KOPT-K1 (cell line): ENCODE data around the gene WRAP53.

ENCODE experiments used
- H3K27ac ChIP-seq: fragments of 200-600 bp; sonication (generic); 2 replicates; pipeline ENCODE4 v1.5.1; 2016; ENCODE audit warnings: antibody characterized with exemption, mild to moderate bottlenecking, low read depth, low read length; ENCODE audit not compliant: poor library complexity, severe bottlenecking
- H3K36me3 ChIP-seq: fragments of 200-600 bp; sonication (generic); 2 replicates; pipeline ENCODE4 v1.5.1; 2017; ENCODE audit warnings: antibody characterized with exemption, mild to moderate bottlenecking, low read length, moderate library complexity; ENCODE audit not compliant: insufficient read depth
- H3K9me3 ChIP-seq: fragments of 200-600 bp; sonication (generic); 2 replicates; pipeline ENCODE4 v1.5.1; 2017; ENCODE audit warnings: antibody characterized with exemption, low read length, mild to moderate bottlenecking; ENCODE audit not compliant: insufficient read depth, poor library complexity, severe bottlenecking

Gene WRAP53

GRCh38 chr17:7712111-7712771 lies 24.0 kb downstream of the WRAP53 start:
- Histone ChIP-seq H3K9me3 (no peaks in the 10 kb centered on the region), H3K27ac (no peak overlapping the region), H3K36me3 (no peaks in the 10 kb centered on the region)

DNA sequence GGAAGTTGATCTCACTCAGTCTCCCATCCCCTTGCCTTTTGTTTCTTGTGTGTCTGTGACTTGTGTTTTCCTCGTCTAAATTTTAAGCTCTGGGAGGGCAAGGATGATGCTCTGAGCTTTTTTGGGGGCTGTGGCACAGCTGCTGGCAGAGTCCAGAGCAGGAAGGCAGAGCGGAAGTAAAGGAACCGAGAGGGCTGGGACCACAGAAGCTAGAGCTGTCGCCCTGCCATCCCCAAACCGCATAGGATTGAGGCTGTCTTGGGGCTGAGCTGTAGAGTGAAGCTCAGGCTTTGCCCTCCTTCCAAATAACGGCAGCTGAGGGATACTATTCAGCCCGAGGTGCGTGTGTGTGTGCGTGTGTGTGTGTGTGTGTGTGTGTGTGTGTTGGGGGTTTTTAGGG lies 25.5 kb downstream of the WRAP53 start:
- Histone ChIP-seq H3K36me3 (no peaks in the 10 kb centered on the region), H3K27ac (no peak overlapping the region), H3K9me3 (no peaks in the 10 kb centered on the region)

DNA sequence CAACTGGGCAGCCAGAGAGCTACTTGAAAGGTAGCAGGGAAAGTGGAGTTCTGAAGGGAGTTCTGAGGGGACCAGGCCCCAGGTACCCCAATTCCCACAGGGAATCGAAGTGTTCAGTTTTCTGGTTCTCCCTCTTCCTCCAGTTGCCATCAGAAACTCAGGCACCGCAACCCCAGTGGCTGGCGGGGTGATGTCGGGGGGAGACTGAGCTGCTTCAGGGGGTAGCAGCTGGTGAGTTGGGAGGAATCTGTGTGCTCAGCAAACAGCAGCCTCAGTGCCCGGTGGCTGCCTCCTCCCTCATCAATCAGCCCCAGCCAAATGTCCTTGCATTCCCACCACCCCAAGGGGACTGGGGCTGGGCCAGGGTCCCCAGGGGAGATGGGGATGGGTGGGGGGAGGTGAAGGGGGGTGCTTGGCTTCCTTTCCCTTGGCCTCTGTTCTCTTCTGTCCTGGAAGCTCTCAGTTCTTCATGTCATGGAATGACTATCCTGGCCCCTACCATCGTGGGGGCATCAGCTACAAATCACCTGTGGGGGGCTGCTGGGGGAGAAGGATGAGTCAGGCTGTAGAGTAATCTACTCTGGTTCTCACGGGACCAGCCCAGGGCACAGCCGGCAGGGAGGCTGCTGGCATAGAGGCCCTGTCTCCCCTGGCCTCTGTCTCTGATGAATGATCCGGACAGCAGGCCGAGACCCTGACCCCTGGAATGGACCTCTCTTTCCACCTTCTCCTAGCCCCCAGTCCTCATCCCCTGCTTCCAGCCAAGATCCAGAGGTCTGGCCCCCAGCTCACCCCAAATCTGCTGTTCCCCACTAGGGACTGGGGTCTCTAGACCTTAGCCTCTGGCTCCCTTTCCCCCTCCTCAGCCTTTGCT lies 26.7 kb downstream of the WRAP53 start:
- Histone ChIP-seq H3K9me3 (no peaks in the 10 kb centered on the region), H3K27ac (no peak overlapping the region), H3K36me3 (no peaks in the 10 kb centered on the region)

GRCh38 chr17:7715936-7716886 lies 27.9 kb downstream of the WRAP53 start:
- Histone ChIP-seq H3K9me3 (no peaks in the 10 kb centered on the region), H3K36me3 (no peaks in the 10 kb centered on the region), H3K27ac (no peak overlapping the region)

GRCh38 chr17:7716901-7717755 lies 28.9 kb downstream of the WRAP53 start, which contains the start of gene DNAH2:
Gene DNAH2 (plus strand): TSS chr17:7717744. CDS start chr17:7719735, 1,991 bp downstream.
- no peak within 1 kb of the TSS for H3K27ac ChIP-seq
- no peaks in the 10 kb centered on the region for H3K9me3 ChIP-seq

DNA sequence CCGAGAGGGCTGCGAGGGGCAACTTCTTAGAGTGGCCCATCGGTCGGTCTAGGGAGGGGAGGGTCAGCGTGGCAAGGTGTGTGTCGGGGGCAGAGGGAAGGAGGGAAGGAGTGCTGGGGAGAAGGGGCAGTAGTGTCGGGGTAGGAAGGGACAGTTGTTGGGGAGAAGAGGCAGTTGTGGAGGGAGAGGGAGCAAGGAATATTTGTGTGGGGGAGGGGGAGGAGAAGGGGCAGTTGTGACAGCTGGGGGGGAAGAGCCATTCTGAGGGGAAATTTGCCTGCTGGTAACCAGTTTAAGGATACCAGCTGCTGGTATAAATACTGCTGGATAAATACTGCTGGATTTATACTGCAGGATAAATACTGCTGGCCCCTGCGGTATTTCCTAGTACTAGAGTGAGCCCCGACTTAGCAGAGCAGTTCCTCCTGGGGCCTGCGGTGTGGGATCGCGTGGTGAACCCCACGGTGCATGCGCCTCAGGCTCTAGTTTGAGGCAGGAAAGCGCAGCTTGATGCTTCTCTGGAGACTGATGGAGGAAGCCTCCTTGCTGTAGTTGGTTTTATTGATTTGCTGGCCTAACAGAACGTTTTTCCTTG lies 29.6 kb downstream of the WRAP53 start:
- Histone ChIP-seq H3K36me3 (no peaks in the 10 kb centered on the region), H3K9me3 (no peaks in the 10 kb centered on the region), H3K27ac (no peak overlapping the region)

More at GRCh38 chr17:7716901-7717755, 28.9 kb downstream of the WRAP53 start, which contains the start of gene DNAH2:
- no peaks in the 10 kb centered on the region for H3K36me3 ChIP-seq

- no peaks in the 10 kb centered on the region for H3K36me3 ChIP-seq
- no peak overlapping the region for H3K27ac ChIP-seq
- H3K9me3 ChIP-seq = no peaks in the 10 kb centered on the region
Observed at GRCh38 chr17:7719661-7720060, 31.4 kb downstream of the WRAP53 start.

DNA sequence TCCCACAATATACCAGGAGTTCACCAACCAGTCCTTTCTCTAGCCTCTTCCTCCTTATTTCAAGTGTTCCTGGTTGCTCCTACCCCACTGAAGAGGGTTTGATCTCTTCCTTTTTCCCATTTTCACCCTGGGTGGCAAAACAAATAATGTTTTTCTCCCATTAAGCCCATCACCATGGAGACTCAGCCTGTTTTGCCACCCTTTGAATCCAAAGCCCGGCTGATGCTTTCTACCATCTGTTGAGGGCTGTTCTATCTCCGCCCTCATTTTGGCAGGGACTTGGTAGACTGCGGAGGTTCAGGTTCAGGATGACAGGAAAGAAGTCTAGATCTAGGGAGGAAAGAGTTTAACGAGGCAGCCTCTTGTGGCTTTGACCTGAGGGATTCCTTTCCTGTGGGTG lies 31.8 kb downstream of the WRAP53 start:
- Histone ChIP-seq H3K36me3 (no peaks in the 10 kb centered on the region), H3K9me3 (no peaks in the 10 kb centered on the region), H3K27ac (no peak overlapping the region)

GRCh38 chr17:7721612-7722011 lies 33.3 kb downstream of the WRAP53 start:
- no peak overlapping the region for H3K27ac ChIP-seq
- H3K36me3 ChIP-seq = no peaks in the 10 kb centered on the region

DNA sequence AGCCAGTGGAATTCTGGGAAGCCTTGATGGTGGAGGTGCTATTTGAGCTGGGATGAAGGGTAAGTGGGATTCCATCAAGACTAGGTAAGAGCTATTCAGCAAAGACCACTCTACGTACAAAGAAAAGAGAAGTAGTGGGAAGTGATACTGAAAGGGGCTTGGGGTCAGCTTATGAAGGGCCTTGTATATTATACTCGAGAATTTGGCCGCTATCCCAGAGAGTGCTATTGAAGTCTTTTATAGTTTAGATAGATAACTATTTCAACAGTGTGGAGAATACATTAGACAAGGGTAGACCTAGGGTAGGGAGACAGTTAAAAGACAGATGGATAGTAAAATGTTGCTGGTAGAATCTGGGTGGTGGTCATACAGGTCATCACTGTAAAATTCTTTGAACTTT lies 39.6 kb downstream of the WRAP53 start:
- H3K9me3 ChIP-seq = no peaks in the 10 kb centered on the region
- no peaks in the 10 kb centered on the region for H3K36me3 ChIP-seq
- H3K27ac ChIP-seq = no peak overlapping the region

More at GRCh38 chr17:7721612-7722011, 33.3 kb downstream of the WRAP53 start:
- H3K9me3 ChIP-seq = no peaks in the 10 kb centered on the region

DNA sequence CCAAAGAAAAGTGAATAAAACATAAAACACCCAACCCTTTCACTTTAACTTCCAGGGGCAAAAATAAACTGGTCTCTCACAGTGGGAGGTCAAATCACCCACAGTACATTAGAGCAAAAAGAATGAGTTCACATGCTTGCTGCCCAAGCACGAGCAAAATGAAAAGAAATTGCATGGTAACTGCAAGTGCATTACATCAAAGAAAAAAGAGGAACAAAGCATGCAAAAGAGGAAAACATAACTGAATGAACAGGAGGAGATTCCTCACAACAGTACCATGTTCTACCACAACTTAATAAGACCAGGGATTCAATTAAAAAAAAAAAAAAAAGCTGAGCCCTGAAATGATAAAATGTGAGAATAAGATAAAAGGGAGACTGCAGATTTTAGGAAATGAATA lies 41.5 kb downstream of the WRAP53 start:
- H3K27ac ChIP-seq = no peak overlapping the region
- H3K9me3 ChIP-seq = no peaks in the 10 kb centered on the region
- no peaks in the 10 kb centered on the region for H3K36me3 ChIP-seq

- no peaks in the 10 kb centered on the region for H3K36me3 ChIP-seq
- no peak overlapping the region for H3K27ac ChIP-seq
- H3K9me3 ChIP-seq = no peaks in the 10 kb centered on the region
Observed at GRCh38 chr17:7732981-7733539, 44.8 kb downstream of the WRAP53 start.

DNA sequence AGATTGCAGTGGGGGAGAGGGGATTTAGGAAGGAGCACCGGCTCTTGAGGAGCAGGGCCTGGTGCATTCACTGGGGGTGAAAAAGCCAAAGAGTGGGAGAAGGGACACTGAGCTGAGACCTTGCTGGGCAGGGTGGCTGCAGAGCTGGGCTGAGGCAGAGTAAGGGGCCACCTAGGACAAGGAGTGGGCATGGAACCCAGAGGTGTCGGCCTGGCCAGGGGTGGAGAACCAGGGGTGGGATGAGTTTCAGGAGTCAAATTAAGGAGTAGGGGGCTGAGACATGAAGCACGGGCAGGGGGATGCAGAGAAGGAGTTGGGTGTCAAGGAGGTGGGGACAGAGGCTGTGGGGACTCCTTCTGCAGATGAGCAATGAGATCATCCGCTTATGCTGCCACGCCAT lies 49.3 kb downstream of the WRAP53 start:
- no peaks in the 10 kb centered on the region for H3K9me3 ChIP-seq
- no peak overlapping the region for H3K27ac ChIP-seq
- H3K36me3 ChIP-seq = no peaks in the 10 kb centered on the region
